A549 (cell line): ENCODE results near the gene DHRS3.

Experiments used
- BHLHE40 ChIP-seq: IDR thresholded peaks from 2 replicates; pipeline ENCODE4 v1.6.1; 2012; ENCODE audit warnings: low read depth, low read length, inconsistent platforms
- POLR2A ChIP-seq: IDR thresholded peaks from 2 replicates; pipeline ENCODE4 v1.6.1; 2012; ENCODE audit warnings: mild to moderate bottlenecking, low read length
- TF ChIP-seq, protein P1 (sequence below): fragments of >200 bp; sonication (Bioruptor Twin); formaldehyde crosslinking; IDR thresholded peaks from 3 replicates; pipeline ENCODE4 v1.5.1; 2016

DNA sequence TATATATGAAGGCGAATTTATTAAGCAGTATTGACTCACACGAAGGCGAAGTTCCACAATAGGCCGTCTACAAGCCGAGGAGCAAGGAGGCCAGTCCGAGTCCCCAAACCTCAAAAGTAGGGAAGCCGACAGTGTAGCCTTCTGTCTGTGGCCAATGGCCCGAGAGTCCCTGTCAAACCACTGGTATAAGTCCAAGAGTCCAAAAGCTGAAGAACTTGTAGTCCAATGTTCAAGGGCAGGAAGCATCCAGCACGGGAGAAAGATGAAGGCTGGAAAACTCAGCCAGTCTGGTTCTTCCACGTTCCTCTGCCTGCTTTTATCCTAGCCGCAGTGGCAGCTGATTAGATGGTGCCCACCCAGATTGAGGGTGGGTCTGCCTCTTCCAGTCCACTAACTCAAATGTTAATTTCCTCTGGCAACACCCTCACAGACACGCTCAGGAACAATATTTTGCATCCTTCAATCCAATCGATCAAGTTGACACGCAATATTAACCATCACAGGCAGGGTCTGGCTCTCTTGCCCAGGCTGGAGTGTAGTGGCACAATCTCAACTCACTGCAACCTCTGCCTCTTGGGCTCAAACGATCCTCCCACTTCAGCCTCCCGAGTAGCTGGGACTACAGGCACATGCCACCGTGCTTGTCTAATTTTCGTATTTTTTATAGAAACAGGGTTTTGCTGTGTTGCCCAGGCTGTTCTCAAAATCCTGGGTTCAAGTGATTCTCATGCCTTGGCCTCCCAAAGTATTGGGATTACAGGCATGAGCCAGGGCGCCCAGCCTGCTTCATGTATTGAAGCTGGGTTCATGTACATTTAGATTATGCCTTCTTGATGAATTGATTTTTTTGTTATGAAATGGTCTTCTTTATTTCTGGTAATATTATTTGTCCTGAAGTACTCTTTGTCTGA is 85.3 kb downstream of the DHRS3 start:
- TF ChIP-seq POLR2A (no peak), BHLHE40 (no peak)
- TF ChIP-seq, protein P1, sequence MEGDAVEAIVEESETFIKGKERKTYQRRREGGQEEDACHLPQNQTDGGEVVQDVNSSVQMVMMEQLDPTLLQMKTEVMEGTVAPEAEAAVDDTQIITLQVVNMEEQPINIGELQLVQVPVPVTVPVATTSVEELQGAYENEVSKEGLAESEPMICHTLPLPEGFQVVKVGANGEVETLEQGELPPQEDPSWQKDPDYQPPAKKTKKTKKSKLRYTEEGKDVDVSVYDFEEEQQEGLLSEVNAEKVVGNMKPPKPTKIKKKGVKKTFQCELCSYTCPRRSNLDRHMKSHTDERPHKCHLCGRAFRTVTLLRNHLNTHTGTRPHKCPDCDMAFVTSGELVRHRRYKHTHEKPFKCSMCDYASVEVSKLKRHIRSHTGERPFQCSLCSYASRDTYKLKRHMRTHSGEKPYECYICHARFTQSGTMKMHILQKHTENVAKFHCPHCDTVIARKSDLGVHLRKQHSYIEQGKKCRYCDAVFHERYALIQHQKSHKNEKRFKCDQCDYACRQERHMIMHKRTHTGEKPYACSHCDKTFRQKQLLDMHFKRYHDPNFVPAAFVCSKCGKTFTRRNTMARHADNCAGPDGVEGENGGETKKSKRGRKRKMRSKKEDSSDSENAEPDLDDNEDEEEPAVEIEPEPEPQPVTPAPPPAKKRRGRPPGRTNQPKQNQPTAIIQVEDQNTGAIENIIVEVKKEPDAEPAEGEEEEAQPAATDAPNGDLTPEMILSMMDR = no peak
